ENCODE results near the gene AVL9. TPM values are rescaled to one million over a fixed set of nuclear protein-coding genes. Genes with fewer than 3 reads are reported as not detected.

Gene AVL9
- total and polyA plus RNA-seq, 9 of the 15 experiments (the other 6 are each of a cell fraction or from before 2014, with no cell fraction given), result 6.4 to 66.2 (median 30.1) TPM

DNA sequence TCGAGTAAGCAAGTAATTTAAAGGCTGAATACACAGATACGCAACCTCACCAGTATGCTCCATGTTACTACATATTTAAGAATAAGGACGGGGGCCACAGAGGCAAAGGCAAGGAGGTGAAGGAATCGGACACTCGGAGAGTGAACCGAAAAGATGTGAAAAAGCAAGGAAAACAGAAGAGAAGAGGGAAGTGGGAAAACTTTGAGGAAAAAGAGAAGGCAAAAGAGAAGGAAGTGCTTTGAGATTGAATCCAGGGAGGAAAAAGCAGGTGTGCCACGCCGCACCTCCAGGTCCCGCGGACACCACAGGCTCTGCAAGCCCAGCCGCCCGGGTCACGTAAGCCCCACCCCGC is 367 bp upstream of the AVL9 start (continued):
- TF ChIP-seq, protein P1, sequence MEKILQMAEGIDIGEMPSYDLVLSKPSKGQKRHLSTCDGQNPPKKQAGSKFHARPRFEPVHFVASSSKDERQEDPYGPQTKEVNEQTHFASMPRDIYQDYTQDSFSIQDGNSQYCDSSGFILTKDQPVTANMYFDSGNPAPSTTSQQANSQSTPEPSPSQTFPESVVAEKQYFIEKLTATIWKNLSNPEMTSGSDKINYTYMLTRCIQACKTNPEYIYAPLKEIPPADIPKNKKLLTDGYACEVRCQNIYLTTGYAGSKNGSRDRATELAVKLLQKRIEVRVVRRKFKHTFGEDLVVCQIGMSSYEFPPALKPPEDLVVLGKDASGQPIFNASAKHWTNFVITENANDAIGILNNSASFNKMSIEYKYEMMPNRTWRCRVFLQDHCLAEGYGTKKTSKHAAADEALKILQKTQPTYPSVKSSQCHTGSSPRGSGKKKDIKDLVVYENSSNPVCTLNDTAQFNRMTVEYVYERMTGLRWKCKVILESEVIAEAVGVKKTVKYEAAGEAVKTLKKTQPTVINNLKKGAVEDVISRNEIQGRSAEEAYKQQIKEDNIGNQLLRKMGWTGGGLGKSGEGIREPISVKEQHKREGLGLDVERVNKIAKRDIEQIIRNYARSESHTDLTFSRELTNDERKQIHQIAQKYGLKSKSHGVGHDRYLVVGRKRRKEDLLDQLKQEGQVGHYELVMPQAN (IDR thresholded peaks at IDR 0.05; ENCODE audit: borderline replicate concordance), result peak; percentile 83
- TF ChIP-seq ZNF512 (tag; IDR thresholded peaks at IDR 0.05) (peak; percentile 90), NBN (IDR thresholded peaks at IDR 0.05; ENCODE audit: low read depth) (peak; percentile 72; the same call in 1 of the 2 replicates), SP1 (CRISPR knock-in tag; IDR thresholded peaks at IDR 0.05) (peak; percentile 63), SNIP1 (IDR thresholded peaks at IDR 0.05; ENCODE audit: low read depth) (no peak), FOSL1 (tag; conservative IDR thresholded peaks at IDR 0.05) (no peak), HDAC1 (IDR thresholded peaks at IDR 0.05) (peak in 1 of 2 experiments; percentile 38; a peak in 2 of 4 replicates), ETS2 (tag; IDR thresholded peaks at IDR 0.05; ENCODE audit: borderline replicate concordance, poor library complexity, severe bottlenecking) (no peak), FOXM1 (IDR thresholded peaks at IDR 0.05; ENCODE audit: low read depth) (no peak), FOXM1 (CRISPR knock-in tag; IDR thresholded peaks at IDR 0.05; ENCODE audit: low read depth) (no peak), MTA3 (IDR thresholded peaks at IDR 0.05; ENCODE audit: borderline replicate concordance) (no peak), IRF1 (CRISPR knock-in tag; IDR thresholded peaks at IDR 0.05; ENCODE audit: borderline replicate concordance) (no peak), ZNF41 (CRISPR knock-in tag; conservative IDR thresholded peaks at IDR 0.05) (no peak), PYGO2 (tag; IDR thresholded peaks at IDR 0.05) (no peak), KDM5B (IDR thresholded peaks at IDR 0.05; ENCODE audit: insufficient replicate concordance, low read depth, low read length) (peak; percentile 87), BRF1 (IDR thresholded peaks at IDR 0.05; ENCODE audit: borderline replicate concordance, extremely low read depth, insufficient read length) (no peak), KLF10 (CRISPR knock-in tag; IDR thresholded peaks at IDR 0.05) (no peak), ZC3H11A (IDR thresholded peaks at IDR 0.05; ENCODE audit: low read depth, low read length) (no peak), CREBBP (IDR thresholded peaks at IDR 0.05; ENCODE audit: low read depth, low read length) (no peak), KLF1 (tag; IDR thresholded peaks at IDR 0.05) (no peak), USF1 (CRISPR knock-in tag; IDR thresholded peaks at IDR 0.05) (no peak), ARID1B (IDR thresholded peaks at IDR 0.05) (peak; percentile 46), FOXP1 (CRISPR knock-in tag; IDR thresholded peaks at IDR 0.05) (no peak), EP400 (IDR thresholded peaks at IDR 0.05) (peak; percentile 70), HNRNPLL (IDR thresholded peaks at IDR 0.05; ENCODE audit: low read depth, low read length, poor library complexity, severe bottlenecking) (peak; percentile 95)
- TF ChIP-seq, protein P2, sequence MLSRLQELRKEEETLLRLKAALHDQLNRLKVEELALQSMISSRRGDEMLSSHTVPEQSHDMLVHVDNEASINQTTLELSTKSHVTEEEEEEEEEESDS (CRISPR knock-in tag; IDR thresholded peaks at IDR 0.05), result no peak

Data from K562 (cell line).